ENCODE data around the gene OPCML.

The OPCML gene

DNA sequence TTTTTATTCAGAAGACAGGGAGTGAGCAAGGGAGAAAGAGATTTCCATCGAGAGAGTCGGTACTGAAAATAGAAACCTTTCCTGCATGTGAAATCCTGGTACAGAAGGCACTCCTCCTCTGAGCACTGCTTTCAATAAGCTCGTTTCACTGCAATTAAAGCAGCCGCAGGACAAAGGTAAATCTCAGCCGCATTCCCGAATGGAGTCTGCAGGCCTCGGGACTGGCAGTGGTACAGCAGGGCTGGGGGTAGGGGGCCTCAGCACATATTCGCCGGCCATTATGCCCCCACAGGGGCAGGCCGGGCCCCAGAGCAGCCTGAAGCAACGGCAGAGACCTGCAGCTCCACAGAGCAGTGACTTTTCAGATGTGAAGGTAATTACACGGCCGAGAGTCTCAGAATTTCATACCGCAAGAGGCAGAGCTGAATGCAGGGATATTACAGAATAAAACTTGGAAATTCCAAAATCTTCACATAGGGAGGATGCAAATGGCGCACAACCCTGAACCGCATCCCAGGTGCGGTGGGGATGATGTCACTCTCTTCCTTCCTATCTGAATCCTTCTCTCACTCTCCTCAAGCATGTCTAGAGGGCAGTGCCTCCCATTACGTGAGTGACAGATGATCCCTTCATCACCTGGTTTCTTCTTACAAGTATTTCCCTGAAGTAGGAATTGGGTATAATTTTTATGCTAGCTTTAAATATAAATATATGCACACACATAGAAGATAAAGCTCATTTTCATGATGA lies 622.1 kb downstream of the OPCML start:
- DNase-seq = no peak

DNA sequence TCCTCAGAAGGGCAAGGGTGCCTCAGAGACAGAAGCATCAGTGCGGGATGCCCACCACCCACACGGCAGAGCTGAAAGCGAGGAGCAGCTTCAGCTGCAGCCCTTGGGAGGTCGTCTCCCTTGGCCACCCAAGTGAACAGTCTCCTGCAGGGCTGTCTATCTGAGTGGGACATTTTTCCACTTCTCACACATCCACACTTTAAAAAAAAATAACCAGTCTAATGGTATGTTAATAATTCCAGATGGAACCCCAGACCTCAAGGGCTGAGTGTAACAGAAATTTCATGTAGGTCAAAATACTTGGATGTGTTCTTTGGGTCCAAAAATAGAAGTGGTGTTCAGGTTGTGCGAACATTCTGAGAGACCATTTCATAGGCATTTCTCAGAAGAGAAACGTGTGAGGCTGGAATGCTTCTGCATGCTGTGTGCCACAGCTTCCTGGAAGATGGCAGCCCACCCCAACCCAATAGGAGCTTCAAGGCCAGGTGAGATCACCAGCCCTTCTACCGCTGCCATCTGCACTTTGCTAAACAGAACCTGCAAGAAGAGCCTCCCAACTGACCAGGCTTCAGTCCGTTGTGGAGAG lies 623.2 kb downstream of the OPCML start:
- no peak for DNase-seq

GRCh38 chr11:132908414-132908810 lies 623.9 kb downstream of the OPCML start:
- DNase-seq = no peak

DNA sequence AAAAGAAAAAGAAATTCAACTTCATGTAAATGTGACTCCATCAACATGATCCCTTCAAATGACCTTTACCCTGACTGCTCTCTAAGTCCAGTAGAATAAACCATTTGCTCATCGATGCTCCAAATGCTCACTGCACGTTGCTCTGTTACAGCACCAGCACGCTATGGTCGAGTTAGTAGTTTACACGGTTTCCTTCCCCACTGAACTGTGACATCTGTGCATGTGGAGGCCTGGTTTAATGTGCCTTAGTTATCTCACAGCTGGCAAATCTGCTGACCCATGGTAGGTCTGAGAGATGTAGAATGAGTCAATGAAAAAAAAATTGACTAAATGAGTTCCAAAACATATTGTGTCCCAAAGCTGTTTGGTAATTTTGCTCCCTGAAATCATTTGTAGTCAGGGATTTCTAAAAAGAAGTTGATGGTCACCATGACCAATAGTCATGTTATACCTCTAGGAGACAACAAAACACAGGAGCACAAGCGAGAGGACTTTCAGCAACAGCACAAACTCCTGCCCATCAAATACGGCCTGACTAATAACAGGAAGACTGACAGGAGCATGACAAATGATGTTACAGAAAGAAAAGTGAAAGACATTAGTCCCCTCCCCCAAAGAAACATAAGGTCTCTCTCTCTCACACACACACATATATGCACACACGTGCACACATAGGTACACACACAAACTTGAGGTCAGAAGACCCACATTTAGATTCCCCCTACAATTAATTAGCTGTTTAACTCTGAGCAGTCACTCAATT lies 624.5 kb downstream of the OPCML start:
- DNase-seq = no peak

- no peak for DNase-seq
Observed at GRCh38 chr11:132904607-132905006, 627.7 kb downstream of the OPCML start.

DNA sequence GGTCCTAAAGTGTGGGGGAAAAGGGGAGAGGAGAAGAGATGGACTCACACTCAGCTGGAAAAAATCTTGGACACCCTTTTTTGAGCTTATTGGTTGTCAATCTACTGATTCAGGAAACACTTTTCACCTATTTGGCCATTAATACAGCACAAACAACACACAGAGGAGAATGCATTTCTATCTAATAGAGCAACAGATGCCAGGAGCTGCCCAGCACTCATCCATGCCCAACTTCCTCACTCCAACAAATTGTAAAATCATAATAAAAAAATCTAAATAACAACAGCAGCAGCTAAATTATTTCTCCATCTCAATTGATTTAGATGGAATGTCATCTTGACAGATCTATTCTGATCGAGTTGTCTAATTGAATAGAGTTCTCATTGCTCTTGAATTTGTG lies 628.2 kb downstream of the OPCML start:
- DNase-seq = no peak

DNA sequence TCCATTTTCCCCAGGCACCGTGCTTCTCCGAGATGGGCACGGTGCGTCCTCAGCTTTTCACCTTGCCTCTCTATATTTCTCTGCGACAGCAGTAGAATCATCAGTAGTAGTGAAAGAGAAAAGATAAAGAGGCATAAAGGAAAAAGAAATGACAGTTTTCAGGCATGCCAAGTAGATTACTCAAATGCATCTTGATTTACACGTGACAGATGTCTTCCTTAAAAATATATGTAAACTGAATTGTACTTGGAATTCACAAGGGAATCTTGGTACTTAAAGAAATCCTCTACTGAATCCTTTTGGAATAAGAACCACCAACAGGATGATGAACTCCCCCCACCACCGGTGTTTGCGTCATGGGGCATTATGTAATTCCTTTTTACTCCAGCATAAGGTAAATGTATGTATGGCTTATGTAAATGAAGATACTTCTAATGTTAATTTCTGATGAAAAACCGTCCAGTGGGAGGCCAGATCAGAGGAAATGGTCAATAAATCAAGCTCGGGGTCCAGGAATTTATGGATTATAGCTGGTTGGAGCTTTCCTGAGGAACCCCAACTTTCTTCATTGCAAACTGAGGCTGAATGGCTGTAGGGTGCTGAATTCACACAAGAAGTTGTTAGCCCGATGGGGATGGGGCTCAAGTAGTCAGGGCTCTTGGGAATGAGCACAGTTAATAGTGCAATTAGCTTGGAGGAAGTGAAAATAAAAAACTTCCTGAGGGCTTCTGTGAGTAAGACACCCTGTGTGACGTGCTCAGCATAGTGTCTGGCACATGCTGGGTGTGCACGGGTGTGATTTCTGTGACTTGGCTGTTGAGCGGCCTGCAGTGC lies 630.4 kb downstream of the OPCML start:
- DNase-seq = no peak

DNA sequence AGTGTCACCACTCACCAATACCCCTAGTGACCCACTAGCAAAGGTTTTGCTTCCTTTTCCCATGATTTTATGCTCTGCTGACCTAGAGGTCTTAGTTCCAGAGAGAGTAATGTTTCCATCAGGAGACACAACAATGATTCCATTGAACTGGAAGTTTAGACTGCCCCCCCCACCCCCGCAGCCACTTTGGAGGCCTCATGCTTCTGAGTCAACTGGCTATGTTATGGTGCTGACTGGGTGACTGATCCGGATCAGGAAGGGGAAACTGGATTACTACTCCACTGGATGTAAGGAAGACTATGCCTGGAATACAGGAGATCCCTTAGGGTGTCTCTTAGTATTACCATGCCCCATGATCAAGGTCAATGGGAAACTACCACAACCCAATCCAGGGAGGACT lies 633.6 kb downstream of the OPCML start:
- no peak for DNase-seq

GRCh38 chr11:132898021-132898420 lies 634.3 kb downstream of the OPCML start:
- DNase-seq = no peak

- no peak for DNase-seq
Observed at GRCh38 chr11:132895340-132895739, 637.0 kb downstream of the OPCML start.

GRCh38 chr11:132894606-132895005 lies 637.7 kb downstream of the OPCML start:
- no peak for DNase-seq

- DNase-seq = no peak
Observed at GRCh38 chr11:132892876-132893275, 639.4 kb downstream of the OPCML start.

DNA sequence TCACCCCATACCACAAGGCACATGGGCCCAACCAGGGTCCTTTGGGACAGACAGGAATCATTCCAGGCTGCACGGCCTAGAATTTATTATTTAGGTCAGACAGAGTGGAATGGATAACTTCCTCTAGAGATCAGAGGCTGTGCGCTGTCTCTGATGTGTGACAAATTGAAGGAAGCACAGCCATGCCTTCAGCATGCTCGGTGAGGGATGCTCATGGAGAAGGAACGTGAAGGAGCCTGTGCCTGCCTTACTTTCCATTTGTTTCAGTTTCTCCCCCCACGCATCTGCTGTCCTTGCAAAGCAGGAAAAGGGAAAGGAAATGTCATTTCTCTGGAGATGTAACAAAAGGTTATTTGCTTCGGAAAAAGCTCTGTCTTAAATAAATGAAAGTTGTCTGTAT lies 644.1 kb downstream of the OPCML start:
- no peak for DNase-seq

DNA sequence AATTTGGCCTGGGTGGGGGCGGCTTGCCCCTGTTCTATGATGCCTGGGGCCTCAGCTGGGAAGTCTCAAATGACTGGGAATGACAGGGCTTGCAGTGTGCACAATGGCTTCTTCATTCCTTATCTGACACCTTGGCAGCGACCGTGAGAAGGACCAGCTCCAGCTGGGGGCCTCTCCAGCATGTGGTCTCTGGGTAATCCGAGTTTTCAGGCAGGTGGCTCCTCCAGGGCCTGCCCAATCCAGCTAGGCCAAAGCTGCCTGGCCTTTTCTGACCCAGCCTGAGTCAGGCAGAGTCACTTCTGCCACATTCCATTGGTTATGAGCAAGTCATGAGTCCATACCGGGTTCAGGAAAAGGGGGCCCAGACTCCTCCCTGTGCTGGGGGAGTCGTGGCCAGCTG lies 646.0 kb downstream of the OPCML start:
- no peak for DNase-seq

DNA sequence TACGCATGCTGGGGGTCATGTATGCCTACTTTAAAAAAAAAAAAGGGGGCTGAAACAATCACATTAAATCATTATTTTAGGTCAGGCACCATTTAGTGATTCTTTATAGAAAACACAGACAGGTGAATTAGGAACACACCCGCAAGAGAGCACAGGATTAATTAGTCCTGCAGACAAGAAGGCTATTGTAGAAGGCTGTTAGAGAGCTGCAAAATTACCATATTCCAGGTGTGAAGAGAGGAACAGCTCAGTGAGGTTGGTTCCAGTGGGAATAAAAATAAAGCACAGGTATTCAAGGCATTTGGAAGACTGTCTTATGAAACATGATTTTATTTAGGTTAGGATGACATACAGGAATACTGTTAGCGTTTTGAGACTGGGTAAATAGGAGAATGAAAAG lies 649.1 kb downstream of the OPCML start:
- no peak for DNase-seq

GRCh38 chr11:132881622-132882021 lies 650.7 kb downstream of the OPCML start:
- DNase-seq = no peak

GRCh38 chr11:132878111-132878510 lies 654.2 kb downstream of the OPCML start:
- no peak for DNase-seq

GRCh38 chr11:132876705-132877104 lies 655.6 kb downstream of the OPCML start:
- DNase-seq = no peak

DNA sequence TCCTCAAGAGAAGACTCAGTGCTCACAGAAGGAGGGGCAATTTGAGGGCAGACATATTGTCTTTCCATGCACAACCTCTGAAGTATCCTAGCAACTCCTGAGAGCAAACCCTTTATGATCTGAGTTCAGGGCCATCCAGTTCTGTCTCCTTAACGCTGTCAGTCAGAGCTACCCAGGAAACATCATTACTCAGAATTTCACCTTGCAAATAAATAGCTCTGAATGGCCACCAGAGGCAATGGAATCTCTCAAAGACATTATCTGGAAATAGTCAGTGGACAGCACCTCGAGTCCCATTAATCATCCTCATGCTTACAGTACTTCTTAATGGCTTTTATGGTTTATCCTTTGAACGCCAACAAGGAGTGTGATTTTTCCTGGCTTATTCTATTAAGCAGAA lies 656.1 kb downstream of the OPCML start:
- no peak for DNase-seq

DNA sequence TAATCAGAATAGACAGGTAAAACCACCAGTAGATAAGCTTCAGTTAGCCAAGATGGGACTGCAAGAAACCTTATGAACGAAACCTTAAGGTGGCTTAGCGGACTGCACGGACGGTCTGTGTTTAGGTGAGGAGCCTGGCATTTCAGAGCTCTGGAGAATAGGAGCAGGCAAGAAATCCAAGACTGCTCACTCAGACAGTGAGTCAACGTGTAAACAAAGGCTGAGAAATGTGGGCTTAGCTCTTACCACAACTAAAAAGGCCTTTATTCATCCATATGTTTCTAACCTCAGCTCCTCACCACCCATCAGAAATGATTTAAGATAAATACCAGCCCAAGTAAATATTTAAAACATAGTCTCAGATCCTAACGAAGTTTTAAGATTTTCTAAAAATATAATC lies 657.7 kb downstream of the OPCML start:
- no peak for DNase-seq

DNA sequence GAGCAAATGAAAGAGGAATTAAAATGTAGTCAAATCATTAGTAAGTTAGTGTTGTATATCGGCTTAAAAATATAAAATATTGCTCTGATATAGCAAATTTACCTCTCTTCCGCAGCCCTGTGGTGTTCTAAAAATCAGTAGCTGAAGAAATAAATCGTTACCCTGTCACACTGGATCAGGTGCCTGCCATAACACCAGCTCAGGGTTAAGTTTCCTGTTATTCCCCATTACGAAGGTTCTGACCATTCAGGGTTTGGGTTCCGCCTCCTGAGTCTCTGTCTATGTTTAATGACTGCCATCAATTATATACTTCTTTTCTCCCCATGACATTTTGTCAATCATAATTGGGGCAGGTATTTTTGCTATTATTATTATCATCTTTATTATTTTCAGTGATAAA lies 658.5 kb downstream of the OPCML start:
- DNase-seq = no peak

DNA sequence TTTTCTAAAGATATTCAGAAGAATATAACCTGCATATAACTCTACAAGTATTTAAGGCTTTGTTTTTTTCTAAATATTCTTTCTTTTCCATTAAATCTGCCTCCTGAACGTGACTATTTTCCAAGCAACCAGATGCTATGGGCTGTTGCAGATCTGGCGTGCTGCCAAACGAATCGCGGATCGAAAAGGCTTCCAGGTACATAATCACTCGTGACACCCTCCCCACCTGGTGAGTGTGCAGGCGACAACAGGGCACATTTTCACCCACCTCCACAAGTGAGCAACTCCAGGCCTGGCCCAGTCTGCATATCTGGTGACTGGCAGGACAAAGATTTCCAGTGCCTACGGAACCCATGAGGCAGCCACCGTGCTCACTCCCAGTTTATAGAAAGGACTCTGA lies 660.1 kb downstream of the OPCML start:
- DNase-seq = no peak
